OCI-LY3 (cell line): ENCODE results near the gene BCKDHB.

ENCODE experiments used
- CTCF ChIP-seq: fragments of 200-600, 300-600 bp; sonication (generic); IDR thresholded peaks from 2 replicates; pipeline ENCODE4 v1.5.1; 2014; ENCODE audit warnings: antibody characterized with exemption, low read length, low read depth
- EZH2phosphoT487 ChIP-seq: fragments of 200-600 bp; shearing (Covaris generic); IDR thresholded peaks from 2 replicates; pipeline ENCODE4 v1.6.1; 2018; ENCODE audit warnings: antibody characterized with exemption, mixed run types, low read depth

GRCh38 chr6:80223743-80224212 lies 117.3 kb downstream of the BCKDHB start:
- TF ChIP-seq CTCF: no peak
- TF ChIP-seq EZH2phosphoT487: no peak
